Neural cell (in vitro differentiated cells): ENCODE results near the gene SETX.

ENCODE experiments used
- CTCF ChIP-seq: fragments of 450-650 bp; IDR thresholded peaks from 2 replicates; pipeline ENCODE4 v1.5.1; 2014; ENCODE audit warnings: antibody characterized with exemption, mild to moderate bottlenecking, moderate library complexity; ENCODE audit not compliant: poor library complexity, severe bottlenecking
- EZH2 ChIP-seq: fragments of 200-600, 300-800 bp; shearing (Covaris generic), sonication (generic); IDR thresholded peaks from 2 replicates; pipeline ENCODE4 v1.6.1; 2014; ENCODE audit warnings: antibody characterized with exemption, low read length, borderline replicate concordance, mild to moderate bottlenecking; ENCODE audit not compliant: insufficient read depth, poor library complexity, severe bottlenecking
- POLR2AphosphoS5 ChIP-seq: IDR thresholded peaks from 2 replicates; pipeline ENCODE4 v1.6.1; 2012
- REST ChIP-seq: IDR thresholded peaks from 2 replicates; pipeline ENCODE4 v1.6.1; 2012; ENCODE audit warnings: borderline replicate concordance
- TAF1 ChIP-seq: IDR thresholded peaks from 2 replicates; pipeline ENCODE4 v1.6.1; 2012; ENCODE audit warnings: low read depth

GRCh38 chr9:132250324-132251262, 104.2 kb downstream of the SETX start:
- no peak for TF ChIP-seq CTCF
- no peak for TF ChIP-seq TAF1
- TF ChIP-seq POLR2AphosphoS5, result no peak
- TF ChIP-seq EZH2, result no peak
- no peak for TF ChIP-seq REST
